Nucleus accumbens (tissue), 56 donors: ENCODE measurements around the gene SEPTIN1.

Experiments
- DNase-seq, 56 donors: peaks; one replicate each; lab custom pipeline; 2025; lab: John Stamatoyannopoulos, UW

The SEPTIN1 gene

GRCh38 chr16:30378236-30379157, 3.9 kb downstream of the SEPTIN1 start:
- peak; percentile 84 to 100 (median 99) for DNase-seq

GRCh38 chr16:30377812-30378235, 4.5 kb downstream of the SEPTIN1 start:
- peak in 55 of 56 donors; percentile 59 to 96 (median 87) for DNase-seq

- peak in 2 of 56 donors; percentile 76 to 84 for DNase-seq
These were observed 5.1 kb downstream of the SEPTIN1 start for GRCh38 chr16:30377050-30377811.

GRCh38 chr16:30376461-30376902, 5.9 kb downstream of the SEPTIN1 start:
- DNase-seq: no peak

- no peak for DNase-seq
These were observed 6.5 kb downstream of the SEPTIN1 start for GRCh38 chr16:30375864-30376263.

GRCh38 chr16:30374538-30374937, 7.8 kb downstream of the SEPTIN1 start, which contains the start of gene MYL11:
MYL11 (plus strand) TSS chr16:30374802; CDS start chr16:30374858, 56 bp downstream.
- no peak for DNase-seq

- no peak for DNase-seq
These were observed 9.6 kb downstream of the SEPTIN1 start for GRCh38 chr16:30372725-30373124.

- peak in 1 of 56 donors; percentile 36 for DNase-seq
These were observed 10.2 kb downstream of the SEPTIN1 start for GRCh38 chr16:30372038-30372712.

GRCh38 chr16:30371248-30371816, 11.0 kb downstream of the SEPTIN1 start:
- no peak for DNase-seq

GRCh38 chr16:30370456-30371247, 11.7 kb downstream of the SEPTIN1 start, which contains the start of gene TBC1D10B:
TBC1D10B (minus strand) TSS chr16:30370494; CDS start chr16:30370183, 311 bp downstream.
- peak; percentile 86 to 100 (median 100) for DNase-seq

GRCh38 chr16:30369938-30370455, 12.4 kb downstream of the SEPTIN1 start:
- no peak for DNase-seq

- DNase-seq: peak in 3 of 56 donors; percentile 13 to 40 (median 29)
These were observed 13.0 kb downstream of the SEPTIN1 start for GRCh38 chr16:30369091-30369937.

GRCh38 chr16:30368792-30369090, 13.6 kb downstream of the SEPTIN1 start:
- no peak for DNase-seq

GRCh38 chr16:30368122-30368791, 14.1 kb downstream of the SEPTIN1 start:
- DNase-seq: no peak

- DNase-seq: no peak
These were observed 14.9 kb downstream of the SEPTIN1 start for GRCh38 chr16:30367349-30368009.

- no peak for DNase-seq
These were observed 15.8 kb downstream of the SEPTIN1 start for GRCh38 chr16:30366511-30366910.

GRCh38 chr16:30365200-30365599, 17.2 kb downstream of the SEPTIN1 start:
- DNase-seq: no peak
